HEK293T (cell line): ENCODE measurements around the gene DCHS2.

Source experiments
- CTCF ChIA-PET: fragments of 350-600 bp; formaldehyde crosslinking; extraction: SDS; loops from one replicate; lab custom pipeline; 2021; ENCODE audit warnings: antibody characterized with exemption, inconsistent platforms; lab: Yijun Ruan, JAX
- POLR2A ChIA-PET: fragments of 350-600 bp; formaldehyde crosslinking; extraction: SDS; loops from one replicate; lab custom pipeline; 2020; ENCODE audit warnings: antibody characterized with exemption, inconsistent platforms; lab: Yijun Ruan, JAX
- DNase-seq: peaks from one replicate; pipeline ENCODE4 v3.0.0; 2012; ENCODE audit warnings: mixed read lengths; ENCODE audit errors: extremely low spot score
- ARNT ChIP-seq: fragments of 450-650 bp; IDR thresholded peaks from 2 replicates; pipeline ENCODE4 v1.6.1; 2017; ENCODE audit warnings: mild to moderate bottlenecking
- BHLHE40 ChIP-seq: fragments of 450-650 bp; IDR thresholded peaks from 2 replicates; pipeline ENCODE4 v1.6.1; 2016; ENCODE audit warnings: mild to moderate bottlenecking, moderate library complexity, borderline replicate concordance
- CTBP1 ChIP-seq: fragments of 450-650 bp; IDR thresholded peaks from 2 replicates; pipeline ENCODE4 v1.6.1; 2016; ENCODE audit warnings: borderline replicate concordance
- ELF4 ChIP-seq: fragments of 450-650 bp; IDR thresholded peaks from 2 replicates; pipeline ENCODE4 v1.6.1; 2017; ENCODE audit warnings: antibody characterized with exemption
- FOXA1 ChIP-seq: fragments of 450-650 bp; IDR thresholded peaks from 2 replicates; pipeline ENCODE4 v1.6.1; 2016; ENCODE audit warnings: mild to moderate bottlenecking
- FOXK2 ChIP-seq: fragments of 450-650 bp; IDR thresholded peaks from 2 replicates; pipeline ENCODE4 v1.6.1; 2016; ENCODE audit warnings: mild to moderate bottlenecking
- FOXM1 ChIP-seq: fragments of 450-650 bp; IDR thresholded peaks from 2 replicates; pipeline ENCODE4 v1.6.1; 2017; ENCODE audit warnings: mild to moderate bottlenecking, borderline replicate concordance
- HDGF ChIP-seq: fragments of 450-650 bp; IDR thresholded peaks from 2 replicates; pipeline ENCODE4 v1.6.1; 2017; ENCODE audit warnings: antibody characterized with exemption, borderline replicate concordance
- L3MBTL2 ChIP-seq: fragments of 450-650 bp; conservative IDR thresholded peaks from 2 replicates; pipeline ENCODE4 v1.6.1; 2016; ENCODE audit warnings: mild to moderate bottlenecking
- LEF1 ChIP-seq: fragments of 450-650 bp; IDR thresholded peaks from 2 replicates; pipeline ENCODE4 v1.6.1; 2017; ENCODE audit warnings: mild to moderate bottlenecking, borderline replicate concordance
- NFRKB ChIP-seq: fragments of 450-650 bp; IDR thresholded peaks from 2 replicates; pipeline ENCODE4 v1.6.1; 2016; ENCODE audit warnings: mild to moderate bottlenecking, moderate library complexity
- SP1 ChIP-seq: fragments of 450-650 bp; IDR thresholded peaks from 2 replicates; pipeline ENCODE4 v1.6.1; 2017
- SUZ12 ChIP-seq: fragments of 450-650 bp; IDR thresholded peaks from 2 replicates; pipeline ENCODE4 v1.6.1; 2016; ENCODE audit warnings: mild to moderate bottlenecking
- TARDBP ChIP-seq: fragments of 450-650 bp; IDR thresholded peaks from 2 replicates; pipeline ENCODE4 v1.6.1; 2016
- ZNF384 ChIP-seq: fragments of 450-650 bp; IDR thresholded peaks from 2 replicates; pipeline ENCODE4 v1.6.1; 2016
- TF ChIP-seq, protein P1 (sequence below): fragments of 450-650 bp; IDR thresholded peaks from 2 replicates; pipeline ENCODE4 v1.6.1; 2016

The DCHS2 gene

DNA sequence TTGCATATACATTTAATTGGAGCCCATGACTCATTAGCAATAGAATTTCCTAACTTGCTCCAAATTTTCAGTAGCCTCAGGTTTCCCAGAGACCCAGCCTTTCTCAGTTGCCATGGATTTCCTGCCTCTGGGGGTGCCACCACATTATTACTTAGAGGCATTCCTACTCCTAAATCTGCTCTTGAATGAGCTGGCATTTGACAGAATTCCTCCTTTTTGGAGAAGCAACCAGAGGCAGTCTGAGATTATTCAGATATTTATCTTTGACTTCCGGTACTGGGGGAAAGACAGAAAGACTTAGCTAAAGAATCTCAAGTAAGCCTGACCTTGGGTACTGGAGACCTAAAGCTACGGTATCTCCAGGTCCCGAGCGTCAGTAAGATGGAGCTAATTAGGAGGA lies 76.3 kb downstream of the DCHS2 start:
- DNase-seq = no peak
- TF ChIP-seq FOXA1 (no peak), HDGF (no peak), TARDBP (no peak), ARNT (no peak), L3MBTL2 (no peak), LEF1 (no peak), ELF4 (no peak)
- TF ChIP-seq, protein P1, sequence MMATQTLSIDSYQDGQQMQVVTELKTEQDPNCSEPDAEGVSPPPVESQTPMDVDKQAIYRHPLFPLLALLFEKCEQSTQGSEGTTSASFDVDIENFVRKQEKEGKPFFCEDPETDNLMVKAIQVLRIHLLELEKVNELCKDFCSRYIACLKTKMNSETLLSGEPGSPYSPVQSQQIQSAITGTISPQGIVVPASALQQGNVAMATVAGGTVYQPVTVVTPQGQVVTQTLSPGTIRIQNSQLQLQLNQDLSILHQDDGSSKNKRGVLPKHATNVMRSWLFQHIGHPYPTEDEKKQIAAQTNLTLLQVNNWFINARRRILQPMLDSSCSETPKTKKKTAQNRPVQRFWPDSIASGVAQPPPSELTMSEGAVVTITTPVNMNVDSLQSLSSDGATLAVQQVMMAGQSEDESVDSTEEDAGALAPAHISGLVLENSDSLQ = no peak
- ChIA-PET POLR2A (no interaction called here), CTCF (interaction anchor here (0.8 kb wide), 1 partner anchor 84 kb away, joined by 4 read pairs; no protein-coding TSS in a partner anchor)

GRCh38 chr4:154414796-154415195 lies 76.8 kb downstream of the DCHS2 start:
- CTCF ChIA-PET = no interaction called here
- no peak for DNase-seq
- POLR2A ChIA-PET = no interaction called here
- no peak for TF ChIP-seq NFRKB
- TF ChIP-seq LEF1 = no peak
- no peak for TF ChIP-seq FOXA1
- no peak for TF ChIP-seq FOXM1
- no peak for TF ChIP-seq SP1
- TF ChIP-seq ZNF384 = no peak
- no peak for TF ChIP-seq L3MBTL2
- no peak for TF ChIP-seq FOXK2
- no peak for TF ChIP-seq SUZ12
- TF ChIP-seq ARNT = no peak
- TF ChIP-seq CTBP1 = no peak
- TF ChIP-seq, protein P1 = no peak
- TF ChIP-seq BHLHE40 = no peak
- no peak for TF ChIP-seq HDGF
- TF ChIP-seq TARDBP = no peak
- no peak for TF ChIP-seq ELF4

DNA sequence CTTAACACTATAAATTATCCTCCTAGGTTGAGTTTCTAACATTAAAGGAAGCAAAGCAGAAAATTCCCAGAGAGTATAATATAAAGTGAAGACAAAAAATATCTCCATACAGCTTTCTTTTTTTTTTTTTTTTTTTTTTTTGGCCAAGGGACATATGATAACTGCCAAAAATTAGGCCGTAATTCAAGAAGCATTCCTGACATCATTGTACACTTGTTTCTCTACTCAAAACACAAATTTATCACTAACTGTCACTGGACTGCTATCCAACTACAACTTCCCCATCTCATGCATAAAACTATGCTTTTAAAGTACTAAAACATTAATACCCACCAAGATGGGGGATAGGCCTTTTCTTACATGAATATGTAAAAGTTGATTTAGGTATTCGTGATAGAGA lies 77.2 kb downstream of the DCHS2 start:
- DNase-seq = no peak
- POLR2A ChIA-PET = no interaction called here
- TF ChIP-seq NFRKB = no peak
- no peak for TF ChIP-seq TARDBP
- no peak for TF ChIP-seq LEF1
- TF ChIP-seq SP1 = no peak
- TF ChIP-seq SUZ12 = no peak
- no peak for TF ChIP-seq ELF4
- no peak for TF ChIP-seq HDGF
- no peak for TF ChIP-seq ARNT
- no peak for TF ChIP-seq CTBP1
- CTCF ChIA-PET = interaction anchor here (0.6 kb wide), 1 partner anchor 13 kb away, joined by 7 read pairs; no protein-coding TSS in a partner anchor

- CTCF ChIA-PET = no interaction called here
- POLR2A ChIA-PET = no interaction called here
- TF ChIP-seq FOXM1 = no peak
- no peak for TF ChIP-seq L3MBTL2
- no peak for TF ChIP-seq CTBP1
- TF ChIP-seq NFRKB = no peak
- TF ChIP-seq SUZ12 = no peak
- DNase-seq = no peak
Measured at GRCh38 chr4:154407443-154407842, 84.2 kb downstream of the DCHS2 start.

DNA sequence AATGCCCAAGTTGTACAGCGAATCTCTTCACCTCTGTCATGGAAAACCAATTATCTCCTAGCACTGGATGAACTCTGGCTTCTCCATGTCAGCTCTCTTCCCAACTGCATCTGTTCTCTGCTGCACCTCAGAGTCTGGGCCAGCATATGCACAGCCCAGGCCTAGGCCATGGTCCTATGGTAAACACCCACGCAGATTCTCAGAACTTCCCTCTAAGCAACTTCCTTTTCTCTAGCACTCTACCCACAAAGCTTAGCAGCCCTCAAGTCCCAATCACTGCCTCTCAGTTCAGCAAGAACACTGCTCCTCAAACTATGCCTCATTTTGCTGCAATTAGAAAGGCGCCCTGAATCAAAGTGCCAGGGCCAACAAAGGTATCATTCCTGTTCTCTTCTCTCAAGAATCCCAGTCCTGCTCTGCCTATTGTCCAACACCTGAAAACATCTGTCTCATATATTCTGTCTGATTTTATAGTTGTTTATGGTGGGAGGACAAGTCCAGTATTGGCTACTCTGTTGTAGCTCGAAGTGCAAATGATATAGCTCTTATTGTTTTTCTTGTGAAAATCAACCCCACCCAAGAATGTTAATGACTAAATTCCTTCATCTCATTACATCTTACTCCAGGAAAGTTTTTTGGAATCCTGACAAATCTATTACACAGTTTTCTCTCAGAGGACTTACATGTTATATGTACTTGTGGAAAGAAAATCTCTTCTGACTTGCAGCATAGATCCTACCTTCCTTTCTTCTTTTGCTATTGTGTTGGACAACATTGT lies 85.4 kb downstream of the DCHS2 start:
- TF ChIP-seq, protein P1 = no peak
- no peak for TF ChIP-seq NFRKB
- TF ChIP-seq L3MBTL2 = no peak
- no peak for TF ChIP-seq SP1
- no peak for TF ChIP-seq FOXM1
- TF ChIP-seq TARDBP = no peak
- no peak for TF ChIP-seq CTBP1
- no peak for TF ChIP-seq ARNT
- TF ChIP-seq FOXK2 = no peak
- TF ChIP-seq LEF1 = no peak
- TF ChIP-seq HDGF = no peak
- no peak for TF ChIP-seq BHLHE40
- no peak for TF ChIP-seq FOXA1
- no peak for TF ChIP-seq ZNF384
- TF ChIP-seq ELF4 = no peak
- TF ChIP-seq SUZ12 = no peak
- ChIA-PET CTCF (interaction anchor here (1.4 kb wide), 1 partner anchor 10 kb away, joined by 4 read pairs; no protein-coding TSS in a partner anchor), POLR2A (interaction anchor here (0.6 kb wide), 1 partner anchor 58 kb away, joined by 3 read pairs; no protein-coding TSS in a partner anchor)
- no peak for DNase-seq

- DNase-seq = no peak
- CTCF ChIA-PET = interaction anchor here (0.6 to 1.1 kb wide), 4 partner anchors 10 to 1170 kb away, joined by 3 to 5 read pairs (median 4); no protein-coding TSS in a partner anchor
- TF ChIP-seq CTBP1 = no peak
- no peak for TF ChIP-seq NFRKB
- no peak for TF ChIP-seq ARNT
- POLR2A ChIA-PET = no interaction called here
Measured at GRCh38 chr4:154399259-154399974, 92.2 kb downstream of the DCHS2 start.
